Smooth muscle cell (in vitro differentiated cells): Measurements from ENCODE around the gene TCAP. TPM values are rescaled to one million over a fixed set of nuclear protein-coding genes. Genes with fewer than 3 reads are reported as not detected.

Experiments used
- DNase-seq: peaks from one replicate; lab custom pipeline; 2025; ENCODE audit not compliant: unreplicated experiment; lab: John Stamatoyannopoulos, UW
- H2AFZ ChIP-seq: fragments of 200-600 bp; sonication (generic); 2 replicates; pipeline ENCODE4 v1.6.0; 2016; ENCODE audit warnings: antibody characterized with exemption, low read depth, mild to moderate bottlenecking
- H3F3A ChIP-seq: fragments of 200-600 bp; sonication (generic); 2 replicates; pipeline ENCODE4 v1.6.0; 2017; ENCODE audit warnings: antibody characterized with exemption, low read depth
- H3K27ac ChIP-seq: fragments of 200-600 bp; sonication (generic); 2 replicates; pipeline ENCODE4 v1.5.1; 2016; ENCODE audit warnings: low read depth, mild to moderate bottlenecking
- H3K27me3 ChIP-seq: fragments of 200-600 bp; sonication (generic); 2 replicates; pipeline ENCODE4 v1.6.1; 2016; ENCODE audit warnings: low read depth, mild to moderate bottlenecking
- H3K36me3 ChIP-seq: fragments of 200-600 bp; sonication (generic); 2 replicates; pipeline ENCODE4 v1.5.1; 2016; ENCODE audit warnings: low read depth
- H3K4me1 ChIP-seq: fragments of 200-600 bp; sonication (generic); 2 replicates; pipeline ENCODE4 v1.5.1; 2016; ENCODE audit warnings: low read depth
- H3K4me2 ChIP-seq: fragments of 200-600 bp; sonication (generic); 2 replicates; pipeline ENCODE4 v1.6.0; 2016; ENCODE audit warnings: mild to moderate bottlenecking
- H3K4me3 ChIP-seq: fragments of 200-600 bp; sonication (generic); 2 replicates; pipeline ENCODE4 v1.5.1; 2016; ENCODE audit warnings: mild to moderate bottlenecking
- H3K79me2 ChIP-seq: fragments of 200-600 bp; sonication (generic); 2 replicates; pipeline ENCODE4 v1.6.0; 2016; ENCODE audit warnings: low read depth, mild to moderate bottlenecking
- H3K9ac ChIP-seq: fragments of 200-600 bp; sonication (generic); 2 replicates; pipeline ENCODE4 v1.6.0; 2016; ENCODE audit warnings: low read depth
- H3K9me3 ChIP-seq: fragments of 200-600 bp; sonication (generic); replicated peaks from 2 replicates; pipeline ENCODE4 v1.5.1; 2016; ENCODE audit warnings: low read depth
- H4K20me1 ChIP-seq: fragments of 200-600 bp; sonication (generic); 2 replicates; pipeline ENCODE4 v1.6.0; 2016; ENCODE audit warnings: low read depth
- WGBS: methylation state at CpG from one replicate; pipeline ENCODE4 v1.1.7; 2016; ENCODE audit warnings: low lambda C conversion rate; 5-methylcytosine and 5-hydroxymethylcytosine counted together
- polyA plus RNA-seq: library from polyadenylated mRNA; unstranded; fragments of >200 nt; fragmentation: Nextera tagmentation; extraction: Ambion mirVana; gene quantifications from 2 replicates; pipeline ENCODE4 v1.2.1, GENCODE V29; 2016
- total RNA-seq: library from RNA; depleted of rRNA; stranded (reverse); fragments of >200 nt; gene quantifications from 2 replicates; pipeline ENCODE4 v1.2.3, GENCODE V29; 2014
- TF ChIP-seq, protein P1 (sequence below): fragments of 200-600 bp; sonication (generic); IDR thresholded peaks from 2 replicates; pipeline ENCODE4 v1.5.1; 2017; ENCODE audit warnings: borderline replicate concordance, mild to moderate bottlenecking, antibody characterized with exemption; ENCODE audit not compliant: insufficient read depth, poor library complexity, severe bottlenecking

Gene TCAP
- total and polyA plus RNA-seq, 2 experiments from 2014 or later = 0.41 TPM; not detected in 1

DNA sequence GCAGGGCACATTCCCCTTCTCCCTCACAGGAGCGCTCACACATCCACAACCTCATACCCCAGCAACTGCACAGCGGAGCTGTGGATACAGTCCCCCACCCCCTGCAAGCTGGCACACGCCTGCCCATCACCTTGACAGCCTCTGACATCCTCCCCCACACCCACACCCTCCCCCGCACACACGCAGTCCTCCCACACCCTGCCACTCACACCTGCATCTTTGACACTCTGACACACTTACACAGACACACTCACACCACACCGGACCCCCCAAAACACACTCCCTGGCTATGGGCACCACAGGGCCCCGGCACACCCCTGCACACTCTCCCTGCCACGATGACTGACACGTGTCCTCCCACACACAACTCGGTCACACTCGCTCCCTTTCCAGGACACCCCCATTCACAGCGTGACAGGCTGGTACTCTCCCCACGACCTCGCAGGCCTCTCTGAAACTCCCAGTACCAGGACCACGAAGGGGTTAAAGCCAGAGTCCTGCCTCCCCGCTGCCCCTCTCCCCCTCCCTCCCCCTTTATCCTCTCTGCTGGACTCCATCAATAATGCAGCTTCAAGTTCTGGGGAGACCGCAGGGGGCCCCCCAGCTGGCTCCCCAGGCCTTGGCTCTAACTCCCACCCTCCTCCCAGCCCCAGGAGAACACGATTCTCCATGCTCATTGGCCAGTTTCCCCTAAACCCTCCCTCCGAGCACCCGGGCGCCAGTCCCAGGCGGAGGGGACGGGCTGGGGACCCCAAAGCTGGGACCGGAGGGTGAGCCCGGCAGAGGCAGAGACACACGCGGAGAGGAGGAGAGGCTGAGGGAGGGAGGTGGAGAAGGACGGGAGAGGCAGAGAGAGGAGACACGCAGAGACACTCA is 38.7 kb upstream of the TCAP start, which contains the start of gene PPP1R1B:
TSS of gene PPP1R1B (plus strand) at position 782 of the 876 bp plus-strand sequence. CDS start 441 bp downstream, outside the sequence.
- Histone ChIP-seq H4K20me1 (no peaks in the 10 kb centered on the region), H3K27ac (no peak within 1 kb of the TSS), H3K36me3 (no peaks in the 10 kb centered on the region), H3K9me3 (no peaks in the 10 kb centered on the region), H2AFZ (no peak within 1 kb of the TSS), H3K27me3 (peaks cover 78% of the 10 kb centered on the region), H3F3A (peaks cover 3% of the 10 kb centered on the region), H3K79me2 (no peaks in the 10 kb centered on the region), H3K4me2 (peak within 1 kb of the TSS; percentile 84), H3K4me3 (peak within 1 kb of the TSS; percentile 49), H3K4me1 (peaks cover 14% of the 10 kb centered on the region), H3K9ac (no peak within 1 kb of the TSS)
- no peak for DNase-seq
- TF ChIP-seq, protein P1, sequence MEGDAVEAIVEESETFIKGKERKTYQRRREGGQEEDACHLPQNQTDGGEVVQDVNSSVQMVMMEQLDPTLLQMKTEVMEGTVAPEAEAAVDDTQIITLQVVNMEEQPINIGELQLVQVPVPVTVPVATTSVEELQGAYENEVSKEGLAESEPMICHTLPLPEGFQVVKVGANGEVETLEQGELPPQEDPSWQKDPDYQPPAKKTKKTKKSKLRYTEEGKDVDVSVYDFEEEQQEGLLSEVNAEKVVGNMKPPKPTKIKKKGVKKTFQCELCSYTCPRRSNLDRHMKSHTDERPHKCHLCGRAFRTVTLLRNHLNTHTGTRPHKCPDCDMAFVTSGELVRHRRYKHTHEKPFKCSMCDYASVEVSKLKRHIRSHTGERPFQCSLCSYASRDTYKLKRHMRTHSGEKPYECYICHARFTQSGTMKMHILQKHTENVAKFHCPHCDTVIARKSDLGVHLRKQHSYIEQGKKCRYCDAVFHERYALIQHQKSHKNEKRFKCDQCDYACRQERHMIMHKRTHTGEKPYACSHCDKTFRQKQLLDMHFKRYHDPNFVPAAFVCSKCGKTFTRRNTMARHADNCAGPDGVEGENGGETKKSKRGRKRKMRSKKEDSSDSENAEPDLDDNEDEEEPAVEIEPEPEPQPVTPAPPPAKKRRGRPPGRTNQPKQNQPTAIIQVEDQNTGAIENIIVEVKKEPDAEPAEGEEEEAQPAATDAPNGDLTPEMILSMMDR = no peak
- 14% methylated on average over 24 of the region's 29 CpGs for WGBS

DNA sequence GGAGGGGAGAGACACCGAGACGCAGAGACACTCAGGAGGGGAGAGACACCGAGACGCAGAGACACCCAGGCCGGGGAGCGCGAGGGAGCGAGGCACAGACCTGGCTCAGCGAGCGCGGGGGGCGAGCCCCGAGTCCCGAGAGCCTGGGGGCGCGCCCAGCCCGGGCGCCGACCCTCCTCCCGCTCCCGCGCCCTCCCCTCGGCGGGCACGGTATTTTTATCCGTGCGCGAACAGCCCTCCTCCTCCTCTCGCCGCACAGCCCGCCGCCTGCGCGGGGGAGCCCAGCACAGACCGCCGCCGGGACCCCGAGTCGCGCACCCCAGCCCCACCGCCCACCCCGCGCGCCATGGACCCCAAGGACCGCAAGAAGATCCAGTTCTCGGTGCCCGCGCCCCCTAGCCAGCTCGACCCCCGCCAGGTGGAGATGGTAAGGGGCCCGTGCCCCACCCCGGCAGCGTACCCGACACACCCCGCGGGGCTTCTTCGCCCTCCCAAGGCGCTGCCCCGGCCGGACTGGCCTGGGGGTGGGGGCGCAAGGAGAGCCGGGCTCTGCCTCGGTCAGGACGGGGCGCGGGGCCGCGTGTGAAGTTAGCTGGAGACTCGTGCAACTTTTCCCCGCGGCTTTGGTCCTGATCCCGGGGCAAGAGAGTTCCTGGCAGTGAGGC is 38.0 kb upstream of the TCAP start:
- Histone ChIP-seq H3K4me3 (peak overlapping the region; percentile 49), H3K27ac (no peak overlapping the region), H3K4me2 (peak overlapping the region; percentile 84), H3F3A (peaks cover 3% of the 10 kb centered on the region), H3K36me3 (no peaks in the 10 kb centered on the region), H3K27me3 (peaks cover 81% of the 10 kb centered on the region), H3K4me1 (peaks cover 14% of the 10 kb centered on the region), H3K9me3 (no peaks in the 10 kb centered on the region), H4K20me1 (no peaks in the 10 kb centered on the region), H2AFZ (no peak overlapping the region), H3K79me2 (no peaks in the 10 kb centered on the region), H3K9ac (no peak overlapping the region)
- no peak for DNase-seq
- TF ChIP-seq, protein P1 = no peak
- 4% methylated on average over 42 of the region's 72 CpGs for WGBS

DNA sequence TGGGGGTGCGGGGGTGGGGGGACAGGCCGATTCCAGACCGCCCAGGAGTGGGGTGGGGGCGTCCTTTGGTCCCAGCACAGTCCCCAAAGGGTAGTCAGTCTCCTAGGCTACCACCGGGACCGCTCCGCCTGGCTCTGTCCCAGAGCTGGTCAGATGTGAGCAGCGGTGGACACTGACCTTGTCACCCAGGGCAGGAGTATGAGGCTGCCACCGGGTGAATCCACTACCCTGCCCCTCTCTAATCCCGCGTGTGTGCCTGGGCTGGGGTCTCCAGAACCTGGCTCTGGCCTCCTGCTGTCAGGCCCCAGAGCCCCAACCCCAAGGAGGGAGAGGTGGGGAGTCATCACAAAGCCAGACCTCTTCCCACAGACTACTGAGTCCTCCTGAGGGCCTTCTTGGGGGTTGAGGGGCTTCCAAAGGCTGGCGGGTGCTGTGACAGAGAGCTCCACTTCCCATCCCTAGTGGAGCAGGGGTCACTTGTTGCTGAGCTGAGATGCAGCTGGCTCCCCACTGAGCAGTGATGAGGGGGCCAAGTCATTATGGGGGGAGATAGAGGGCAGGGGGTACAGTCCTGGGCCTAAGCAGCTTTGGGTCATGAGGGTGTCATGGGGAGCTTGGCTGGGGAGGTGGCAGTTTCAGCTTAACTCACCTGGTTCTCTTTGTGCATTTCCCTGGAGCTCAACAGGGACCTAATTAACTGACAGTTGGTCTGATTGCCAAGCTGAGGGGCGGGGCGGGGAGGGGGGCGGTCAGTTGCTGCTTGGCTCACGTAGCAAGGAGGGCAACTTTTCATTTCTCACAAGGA is 37.2 kb upstream of the TCAP start:
- peaks cover 86% of the 10 kb centered on the region for H3K27me3 ChIP-seq
- TF ChIP-seq, protein P1 = no peak
- H3K4me1 ChIP-seq = peaks cover 14% of the 10 kb centered on the region
- H2AFZ ChIP-seq = no peak overlapping the region
- no peaks in the 10 kb centered on the region for H3K79me2 ChIP-seq
- peak overlapping the region; percentile 84 for H3K4me2 ChIP-seq
- no peak for DNase-seq
- H3F3A ChIP-seq = no peaks in the 10 kb centered on the region
- H3K9me3 ChIP-seq = no peaks in the 10 kb centered on the region
- no peak overlapping the region for H3K27ac ChIP-seq
- peak overlapping the region; percentile 49 for H3K4me3 ChIP-seq
- H4K20me1 ChIP-seq = no peaks in the 10 kb centered on the region
- WGBS = 33% methylated on average over 13 of the region's 16 CpGs
- H3K36me3 ChIP-seq = no peaks in the 10 kb centered on the region
- no peak overlapping the region for H3K9ac ChIP-seq
